Calu3 (cell line): Measurements from ENCODE around the gene CDK17. TPM values are rescaled to one million over a fixed set of nuclear protein-coding genes. Genes with fewer than 3 reads are reported as not detected.

Experiments used
- BruUV-seq: library from RNA; stranded (reverse); fragments of 400-500 nt; replicated peaks from 2 replicates; lab custom pipeline; 2021; lab: Mats Ljungman, UMichigan
- CTCF ChIA-PET: fragments of 300-600 bp; sonication (Branson Sonifier 250); formaldehyde crosslinking; loops from one replicate; lab custom pipeline; 2022; ENCODE audit warnings: antibody characterized with exemption; lab: Charles Lee
- DNase-seq: peaks from one replicate; pipeline ENCODE4 v3.0.0; 2022
- H3K27ac Mint-ChIP-seq: one replicate; pipeline ENCODE4 v1.8.0; 2022; ENCODE audit warnings: mixed read lengths; ENCODE audit not compliant: unreplicated experiment
- H3K27me3 Mint-ChIP-seq: one replicate; pipeline ENCODE4 v1.8.0; 2022; ENCODE audit warnings: mixed read lengths; ENCODE audit not compliant: unreplicated experiment
- H3K36me3 Mint-ChIP-seq: one replicate; pipeline ENCODE4 v1.8.0; 2022; ENCODE audit warnings: mild to moderate bottlenecking, moderate library complexity, mixed read lengths; ENCODE audit not compliant: insufficient read depth, unreplicated experiment
- H3K4me1 Mint-ChIP-seq: one replicate; pipeline ENCODE4 v1.8.0; 2022; ENCODE audit warnings: mild to moderate bottlenecking, low read depth, mixed read lengths; ENCODE audit not compliant: unreplicated experiment
- H3K4me3 Mint-ChIP-seq: one replicate; pipeline ENCODE4 v1.8.0; 2022; ENCODE audit warnings: mild to moderate bottlenecking, low read depth, moderate library complexity, mixed read lengths; ENCODE audit not compliant: unreplicated experiment
- H3K9me3 Mint-ChIP-seq: one replicate; pipeline ENCODE4 v1.8.0; 2022; ENCODE audit warnings: low read depth, mixed read lengths; ENCODE audit not compliant: unreplicated experiment
- intact Hi-C: fragments of 100-400 bp; cut with micrococcal nuclease; formaldehyde crosslinking; loops from one replicate; pipeline ENCODE4 v1.10.0; 2022; ENCODE audit not compliant: unreplicated experiment
- total RNA-seq: library from RNA; stranded (reverse); gene quantifications from 2 replicates; pipeline ENCODE4 v1.2.3, GENCODE V29; 2022
- TF ChIP-seq, protein P1 (sequence below): fragments of 200-600 bp; IDR thresholded peaks from one replicate; pipeline ENCODE4 v1.8.0; 2022; ENCODE audit warnings: antibody characterized with exemption; ENCODE audit not compliant: unreplicated experiment

CDK17 gene
- total RNA-seq, 1 experiment from 2014 or later = 28.8 TPM

DNA sequence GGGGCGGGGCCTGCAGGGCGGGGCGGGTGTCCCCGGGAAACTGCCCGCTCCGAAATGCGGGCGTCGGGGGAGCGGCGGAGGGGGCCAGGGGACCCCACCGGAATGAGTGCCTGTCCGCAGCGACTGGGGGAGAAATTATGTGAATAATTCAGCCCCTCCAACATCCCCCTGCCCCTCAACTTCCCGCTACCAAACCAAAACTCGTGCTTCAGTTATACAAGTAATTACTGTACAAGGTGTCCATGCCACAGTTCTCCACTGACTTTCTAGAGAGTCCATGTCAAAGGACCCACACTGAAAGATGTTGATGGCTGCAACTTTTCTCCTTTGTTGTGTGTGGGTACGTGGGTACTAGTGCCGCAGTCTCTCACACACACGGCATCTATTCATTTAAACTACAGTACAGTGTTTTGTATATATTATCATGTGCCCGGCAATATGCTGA is 414 bp upstream of the CDK17 start:
- CTCF ChIA-PET = interaction anchor here (0.6 to 2.3 kb wide), 8 partner anchors 14 to 186 kb away, joined by 4 to 9 read pairs (median 8); no protein-coding TSS in a partner anchor
- no peaks in the 10 kb centered on the region for H3K27me3 Mint-ChIP-seq
- H3K4me1 Mint-ChIP-seq = peaks cover 21% of the 10 kb centered on the region
- peak overlapping the region; percentile 55 for H3K27ac Mint-ChIP-seq
- no peaks in the 10 kb centered on the region for H3K9me3 Mint-ChIP-seq
- DNase-seq = no peak
- BruUV-seq = no TSS peak
- H3K36me3 Mint-ChIP-seq = peaks cover 34% of the 10 kb centered on the region
- H3K4me3 Mint-ChIP-seq = peak overlapping the region; percentile 90
- intact Hi-C loops = loop anchor here (2.0 to 5.0 kb wide), 3 partner anchors 87 to 338 kb away; partner anchors contain the start of gene CFAP54
- TF ChIP-seq, protein P1, sequence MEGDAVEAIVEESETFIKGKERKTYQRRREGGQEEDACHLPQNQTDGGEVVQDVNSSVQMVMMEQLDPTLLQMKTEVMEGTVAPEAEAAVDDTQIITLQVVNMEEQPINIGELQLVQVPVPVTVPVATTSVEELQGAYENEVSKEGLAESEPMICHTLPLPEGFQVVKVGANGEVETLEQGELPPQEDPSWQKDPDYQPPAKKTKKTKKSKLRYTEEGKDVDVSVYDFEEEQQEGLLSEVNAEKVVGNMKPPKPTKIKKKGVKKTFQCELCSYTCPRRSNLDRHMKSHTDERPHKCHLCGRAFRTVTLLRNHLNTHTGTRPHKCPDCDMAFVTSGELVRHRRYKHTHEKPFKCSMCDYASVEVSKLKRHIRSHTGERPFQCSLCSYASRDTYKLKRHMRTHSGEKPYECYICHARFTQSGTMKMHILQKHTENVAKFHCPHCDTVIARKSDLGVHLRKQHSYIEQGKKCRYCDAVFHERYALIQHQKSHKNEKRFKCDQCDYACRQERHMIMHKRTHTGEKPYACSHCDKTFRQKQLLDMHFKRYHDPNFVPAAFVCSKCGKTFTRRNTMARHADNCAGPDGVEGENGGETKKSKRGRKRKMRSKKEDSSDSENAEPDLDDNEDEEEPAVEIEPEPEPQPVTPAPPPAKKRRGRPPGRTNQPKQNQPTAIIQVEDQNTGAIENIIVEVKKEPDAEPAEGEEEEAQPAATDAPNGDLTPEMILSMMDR = peak; percentile 9

DNA sequence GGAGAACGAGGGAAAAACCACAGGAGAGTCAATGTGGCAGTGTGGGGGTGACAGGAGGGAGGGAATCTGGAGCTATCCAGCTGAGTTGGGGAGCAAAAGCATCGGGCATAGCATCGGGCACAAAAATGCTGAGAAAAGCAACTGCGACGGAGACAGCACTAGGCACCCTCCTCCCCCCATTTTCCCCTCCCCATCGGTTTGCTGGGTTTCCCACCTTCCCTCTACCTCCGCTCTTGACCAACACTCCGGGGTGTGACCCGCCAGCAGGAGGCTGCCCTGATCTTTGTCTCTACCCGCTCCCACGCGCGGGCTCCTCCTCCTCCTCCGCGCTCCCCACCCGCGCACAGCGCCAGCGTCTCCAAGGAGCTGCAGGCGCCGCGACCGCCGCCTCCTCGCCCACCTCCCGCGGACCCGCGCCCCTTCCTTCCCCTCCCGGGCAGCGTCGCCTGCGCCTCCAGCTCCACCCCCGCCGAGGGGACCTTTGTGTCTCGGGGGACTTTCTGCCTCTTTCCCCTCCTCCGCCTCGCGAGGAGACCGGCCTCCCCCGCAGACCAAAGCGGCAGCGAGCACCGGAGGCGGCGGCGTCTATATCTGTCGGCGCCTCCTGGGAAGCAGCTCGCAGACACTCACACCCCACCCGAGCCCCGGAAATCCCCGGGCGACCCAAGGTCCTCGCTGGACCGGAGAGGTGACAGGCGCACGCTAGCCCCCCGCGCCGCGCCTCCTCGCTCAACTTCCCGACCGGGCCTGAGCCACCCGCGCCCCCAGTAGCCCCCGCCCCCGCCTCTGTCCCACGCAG is 920 bp downstream of the CDK17 start:
- peak overlapping the region; percentile 90 for H3K4me3 Mint-ChIP-seq
- H3K36me3 Mint-ChIP-seq = peaks cover 34% of the 10 kb centered on the region
- peak; percentile 69 for DNase-seq
- intact Hi-C loops = loop anchor here (5.0 to 10.0 kb wide), 5 partner anchors 37 to 352 kb away; no protein-coding TSS in a partner anchor
- CTCF ChIA-PET = interaction anchor here (0.6 to 2.3 kb wide), 6 partner anchors 18 to 184 kb away, joined by 3 to 8 read pairs (median 4); no protein-coding TSS in a partner anchor
- TF ChIP-seq, protein P1 = no peak
- no peaks in the 10 kb centered on the region for H3K27me3 Mint-ChIP-seq
- peaks cover 29% of the 10 kb centered on the region for H3K4me1 Mint-ChIP-seq
- BruUV-seq = no TSS peak
- no peaks in the 10 kb centered on the region for H3K9me3 Mint-ChIP-seq
- H3K27ac Mint-ChIP-seq = peak overlapping the region; percentile 60

DNA sequence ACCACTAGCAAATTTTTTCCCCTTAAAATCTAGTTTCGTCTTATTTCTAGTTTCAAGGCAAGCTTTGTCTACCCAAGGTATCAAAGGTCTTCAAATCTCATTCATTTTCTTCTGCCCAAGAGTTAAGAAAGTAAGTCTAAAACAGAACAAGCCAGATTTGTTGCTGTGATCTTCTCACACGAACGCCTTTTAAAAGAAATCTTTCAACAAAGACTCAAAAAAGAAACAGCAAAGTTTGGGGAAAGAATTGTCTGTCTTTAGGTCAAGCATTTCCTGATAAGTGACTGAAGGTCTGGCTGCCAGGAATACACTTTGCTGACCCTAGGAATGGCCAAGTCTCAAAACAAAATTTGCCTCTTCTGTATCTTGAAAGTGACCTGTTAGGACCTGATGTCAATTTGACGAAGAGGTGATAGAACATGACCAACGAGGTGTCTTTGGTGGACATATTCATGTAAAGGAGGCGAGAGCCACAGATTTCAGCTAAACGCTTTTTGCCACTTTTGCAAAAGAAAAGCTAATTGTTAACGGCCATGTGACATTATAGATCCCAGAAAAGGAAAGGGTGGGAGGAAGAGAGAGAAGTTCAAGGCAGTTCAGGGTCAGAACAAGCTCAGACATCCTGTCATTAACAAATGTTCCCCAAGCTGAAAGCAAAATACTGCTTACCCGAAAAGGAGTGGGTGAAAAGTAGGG is 1.7 kb downstream of the CDK17 start:
- Mint-ChIP-seq H3K36me3 (peaks cover 34% of the 10 kb centered on the region), H3K27ac (peak overlapping the region; percentile 60), H3K9me3 (no peaks in the 10 kb centered on the region), H3K27me3 (no peaks in the 10 kb centered on the region), H3K4me1 (peaks cover 29% of the 10 kb centered on the region), H3K4me3 (peak overlapping the region; percentile 90)
- TF ChIP-seq, protein P1 = no peak
- DNase-seq = no peak
- TSS peak; percentile 39 for BruUV-seq
- CTCF ChIA-PET = interaction anchor here (0.9 kb wide), 2 partner anchors 59 to 83 kb away, joined by 3 to 4 read pairs; no protein-coding TSS in a partner anchor
- intact Hi-C loops = loop anchor here (5.0 to 10.0 kb wide), 5 partner anchors 36 to 351 kb away; no protein-coding TSS in a partner anchor

DNA sequence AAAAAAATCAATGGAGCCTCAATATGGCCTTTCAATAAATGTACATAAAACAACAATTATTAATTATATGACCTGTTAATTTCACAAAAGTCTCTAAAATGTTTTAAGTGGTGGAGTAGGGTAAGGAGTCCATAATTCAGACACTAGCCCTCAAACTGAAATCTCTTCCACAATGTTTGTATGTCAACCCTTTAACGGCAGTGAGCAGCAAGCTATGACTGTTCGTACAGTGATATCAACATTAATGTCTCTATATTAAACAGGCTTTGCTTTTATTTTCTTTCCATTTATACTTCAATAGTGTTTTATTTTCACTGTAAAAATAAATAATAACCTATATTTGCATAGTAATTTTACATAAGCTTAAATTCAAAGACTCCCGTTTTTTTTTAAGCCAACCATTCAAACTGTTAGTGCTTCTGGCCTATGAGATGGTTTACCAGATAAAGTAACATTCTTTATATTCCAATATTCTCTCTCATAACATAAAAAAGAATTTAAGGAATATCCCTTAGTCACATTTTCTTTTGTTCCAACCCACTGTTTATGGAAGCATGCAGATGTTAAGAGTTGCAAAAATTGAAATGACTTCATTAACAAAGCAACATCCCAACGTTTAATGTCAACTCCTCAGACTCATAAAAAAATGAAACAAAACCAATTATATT is 2.3 kb downstream of the CDK17 start:
- TF ChIP-seq, protein P1 = no peak
- peak overlapping the region; percentile 60 for H3K27ac Mint-ChIP-seq
- peaks cover 34% of the 10 kb centered on the region for H3K36me3 Mint-ChIP-seq
- H3K4me3 Mint-ChIP-seq = peak overlapping the region; percentile 90
- BruUV-seq = no TSS peak
- no peak for DNase-seq
- H3K9me3 Mint-ChIP-seq = no peaks in the 10 kb centered on the region
- CTCF ChIA-PET = interaction anchor here (0.5 kb wide), 1 partner anchor 510 kb away, joined by 3 read pairs; no protein-coding TSS in a partner anchor
- H3K4me1 Mint-ChIP-seq = peaks cover 29% of the 10 kb centered on the region
- intact Hi-C loops = loop anchor here (5.0 to 10.0 kb wide), 5 partner anchors 36 to 351 kb away; no protein-coding TSS in a partner anchor
- no peaks in the 10 kb centered on the region for H3K27me3 Mint-ChIP-seq
